IPS-11a (cell line): ENCODE results near the gene TMEM132C.

ENCODE experiments used
- H3K4me3 ChIP-seq: one replicate; pipeline ENCODE4 v1.5.1; 2013; ENCODE audit warnings: low read depth, low read length, control low read depth

The TMEM132C gene

GRCh38 chr12:128338386-128339125, 71.6 kb downstream of the TMEM132C start:
- no peak overlapping the region for H3K4me3 ChIP-seq

GRCh38 chr12:128339126-128339520, 72.2 kb downstream of the TMEM132C start:
- no peak overlapping the region for H3K4me3 ChIP-seq

GRCh38 chr12:128339631-128340030, 72.7 kb downstream of the TMEM132C start:
- no peak overlapping the region for H3K4me3 ChIP-seq

GRCh38 chr12:128353301-128353700, 86.3 kb downstream of the TMEM132C start:
- no peak overlapping the region for H3K4me3 ChIP-seq

- no peak overlapping the region for H3K4me3 ChIP-seq
These were observed 89.6 kb downstream of the TMEM132C start for GRCh38 chr12:128356547-128356946.

- no peak overlapping the region for H3K4me3 ChIP-seq
These were observed 94.5 kb downstream of the TMEM132C start for GRCh38 chr12:128361400-128361995.

- H3K4me3 ChIP-seq, result no peak overlapping the region
These were observed 98.1 kb downstream of the TMEM132C start for GRCh38 chr12:128365032-128365431.

- peak overlapping the region; percentile 14 for H3K4me3 ChIP-seq
These were observed 98.8 kb downstream of the TMEM132C start for GRCh38 chr12:128365651-128366231.

- H3K4me3 ChIP-seq, result no peak overlapping the region
These were observed 101.0 kb downstream of the TMEM132C start for GRCh38 chr12:128367961-128368360.

GRCh38 chr12:128381541-128381940, 114.6 kb downstream of the TMEM132C start:
- H3K4me3 ChIP-seq, result no peak overlapping the region

- no peak overlapping the region for H3K4me3 ChIP-seq
These were observed 115.0 kb downstream of the TMEM132C start for GRCh38 chr12:128381946-128382345.

- H3K4me3 ChIP-seq, result no peak overlapping the region
These were observed 116.0 kb downstream of the TMEM132C start for GRCh38 chr12:128382946-128383345.

- no peak overlapping the region for H3K4me3 ChIP-seq
These were observed 116.5 kb downstream of the TMEM132C start for GRCh38 chr12:128383357-128383937.

GRCh38 chr12:128385736-128386135, 118.8 kb downstream of the TMEM132C start:
- H3K4me3 ChIP-seq, result no peak overlapping the region

GRCh38 chr12:128387811-128388422, 120.9 kb downstream of the TMEM132C start:
- no peak overlapping the region for H3K4me3 ChIP-seq

GRCh38 chr12:128388461-128389000, 121.6 kb downstream of the TMEM132C start:
- no peak overlapping the region for H3K4me3 ChIP-seq

GRCh38 chr12:128393346-128393745, 126.4 kb downstream of the TMEM132C start:
- no peak overlapping the region for H3K4me3 ChIP-seq

GRCh38 chr12:128394137-128394536, 127.2 kb downstream of the TMEM132C start:
- H3K4me3 ChIP-seq, result no peak overlapping the region

GRCh38 chr12:128399253-128399652, 132.3 kb downstream of the TMEM132C start:
- no peak overlapping the region for H3K4me3 ChIP-seq

GRCh38 chr12:128402486-128403243, 135.7 kb downstream of the TMEM132C start:
- no peak overlapping the region for H3K4me3 ChIP-seq
